ENCODE results near the gene MATK. TPM values are rescaled to one million over a fixed set of nuclear protein-coding genes. Genes with fewer than 3 reads are reported as not detected.

MATK gene, protein sequence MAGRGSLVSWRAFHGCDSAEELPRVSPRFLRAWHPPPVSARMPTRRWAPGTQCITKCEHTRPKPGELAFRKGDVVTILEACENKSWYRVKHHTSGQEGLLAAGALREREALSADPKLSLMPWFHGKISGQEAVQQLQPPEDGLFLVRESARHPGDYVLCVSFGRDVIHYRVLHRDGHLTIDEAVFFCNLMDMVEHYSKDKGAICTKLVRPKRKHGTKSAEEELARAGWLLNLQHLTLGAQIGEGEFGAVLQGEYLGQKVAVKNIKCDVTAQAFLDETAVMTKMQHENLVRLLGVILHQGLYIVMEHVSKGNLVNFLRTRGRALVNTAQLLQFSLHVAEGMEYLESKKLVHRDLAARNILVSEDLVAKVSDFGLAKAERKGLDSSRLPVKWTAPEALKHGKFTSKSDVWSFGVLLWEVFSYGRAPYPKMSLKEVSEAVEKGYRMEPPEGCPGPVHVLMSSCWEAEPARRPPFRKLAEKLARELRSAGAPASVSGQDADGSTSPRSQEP
- total RNA-seq (2014; rRNA removed; shearing (Covaris generic)) = not detected in 2 replicates

DNA sequence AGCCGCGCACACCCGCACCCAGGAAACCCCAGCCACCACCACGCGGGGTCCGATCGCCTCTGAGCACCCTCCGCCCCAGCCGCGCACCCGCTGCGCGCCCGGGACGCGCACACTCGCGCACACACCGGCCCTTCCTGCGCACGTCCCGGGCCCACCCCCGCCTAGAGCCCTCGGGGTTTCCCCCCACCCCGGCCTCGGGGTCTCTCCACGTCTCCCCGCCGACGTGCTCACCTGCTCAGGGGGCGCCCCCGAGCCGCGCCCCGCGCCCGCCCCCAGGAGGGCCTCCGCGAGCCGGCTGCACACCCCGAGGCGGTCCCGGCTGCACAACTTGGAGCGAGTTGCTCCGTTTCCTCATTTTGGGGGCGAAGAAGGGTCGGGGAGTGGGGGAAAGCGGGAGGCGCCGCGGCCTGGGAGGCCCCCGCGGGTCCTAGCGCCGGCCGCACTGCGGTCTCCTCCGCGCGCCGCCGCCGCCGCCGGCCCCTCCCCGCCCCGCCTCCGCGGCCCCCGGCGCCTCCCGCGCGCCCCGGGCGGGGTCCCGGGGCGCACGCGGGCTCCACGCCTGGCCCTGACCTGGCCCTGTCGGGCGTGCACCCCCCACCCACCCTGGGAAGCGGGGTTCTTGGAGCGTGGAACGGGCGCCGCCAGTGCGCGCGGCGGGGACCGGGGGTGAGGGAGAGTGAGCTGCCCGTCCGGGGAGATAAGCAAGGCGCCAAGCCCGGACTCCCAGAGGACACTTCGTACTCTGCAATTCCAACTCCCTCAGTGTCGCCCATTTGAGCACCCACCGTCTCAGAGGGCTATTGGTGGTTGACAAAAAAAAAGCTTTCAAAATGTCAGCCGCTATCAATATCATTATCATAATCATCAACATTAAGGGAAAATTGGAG is at the start of gene MATK:
Gene MATK, minus strand, starts transcription at position 444 of the 887 bp plus-strand sequence. CDS start 1,246 bp downstream, outside the sequence.
- no peak for DNase-seq (ENCODE audit: low read depth in 1 of 2, low spot score in 2 of 2)
- Histone ChIP-seq H3K4me3 (no peak within 1 kb of the TSS), H3K27me3 (replicated peaks) (peaks cover 35% of the 10 kb centered on the region), H3K4me1 (replicated peaks) (no peaks in the 10 kb centered on the region), H3K27ac (no peak within 1 kb of the TSS), H3K9me3 (replicated peaks) (peaks cover 14% of the 10 kb centered on the region), H3K36me3 (no peaks in the 10 kb centered on the region)

- no peak for DNase-seq (ENCODE audit: low read depth in 1 of 2, low spot score in 2 of 2)
- no peak overlapping the region for H3K27ac ChIP-seq
- H3K4me3 ChIP-seq = no peak overlapping the region
- 0 out of 2 replicates have a peak, but pooled peaks cover 3% of the 10 kb centered on the region for H3K27me3 ChIP-seq (replicated peaks)
- H3K9me3 ChIP-seq (replicated peaks) = no peaks in the 10 kb centered on the region
- H3K4me1 ChIP-seq (replicated peaks) = no peaks in the 10 kb centered on the region
- no peaks in the 10 kb centered on the region for H3K36me3 ChIP-seq
Observed at GRCh38 chr19:3835055-3835435, 48.9 kb upstream of the MATK start.

- Histone ChIP-seq H3K27ac (no peak overlapping the region), H3K27me3 (replicated peaks) (0 out of 2 replicates have a peak, but pooled peaks cover 3% of the 10 kb centered on the region), H3K4me1 (replicated peaks) (no peaks in the 10 kb centered on the region), H3K9me3 (replicated peaks) (no peaks in the 10 kb centered on the region), H3K36me3 (no peaks in the 10 kb centered on the region), H3K4me3 (no peak overlapping the region)
- DNase-seq (ENCODE audit: low read depth in 1 of 2, low spot score in 2 of 2) = no peak
Observed at GRCh38 chr19:3834349-3835054, 48.3 kb upstream of the MATK start.

GRCh38 chr19:3833578-3834348 is 47.6 kb upstream of the MATK start:
- Histone ChIP-seq H3K9me3 (replicated peaks) (no peaks in the 10 kb centered on the region), H3K36me3 (no peaks in the 10 kb centered on the region), H3K27me3 (replicated peaks) (0 out of 2 replicates have a peak, but pooled peaks cover 3% of the 10 kb centered on the region), H3K4me1 (replicated peaks) (no peaks in the 10 kb centered on the region), H3K4me3 (no peak overlapping the region), H3K27ac (no peak overlapping the region)
- no peak for DNase-seq (ENCODE audit: low read depth in 1 of 2, low spot score in 2 of 2)

DNA sequence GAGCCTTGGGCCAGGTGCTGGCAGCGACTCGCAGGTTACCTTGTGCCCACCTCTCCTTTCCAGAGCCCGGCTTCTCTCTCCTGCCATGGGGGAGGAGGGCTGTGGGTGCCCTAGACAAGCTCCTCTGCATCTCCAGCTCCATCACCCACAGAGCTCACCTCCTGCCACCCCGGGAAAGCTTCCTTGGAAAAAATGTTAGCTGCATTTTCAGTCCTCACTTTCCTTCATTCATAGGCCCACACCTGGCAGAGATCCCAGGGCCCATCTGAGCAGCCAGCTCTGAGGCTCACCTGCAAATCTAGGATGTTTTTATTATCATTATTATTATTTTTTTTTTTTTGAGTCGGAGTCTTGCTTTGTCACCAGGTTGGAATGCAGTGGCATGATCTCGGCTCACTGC is 45.8 kb upstream of the MATK start:
- no peak overlapping the region for H3K27ac ChIP-seq
- no peaks in the 10 kb centered on the region for H3K36me3 ChIP-seq
- no peaks in the 10 kb centered on the region for H3K4me1 ChIP-seq (replicated peaks)
- no peaks in the 10 kb centered on the region for H3K9me3 ChIP-seq (replicated peaks)
- H3K4me3 ChIP-seq = no peak overlapping the region
- DNase-seq (ENCODE audit: low read depth in 1 of 2, low spot score in 2 of 2) = no peak
- H3K27me3 ChIP-seq (replicated peaks) = 0 out of 2 replicates have a peak, but pooled peaks cover 3% of the 10 kb centered on the region

DNA sequence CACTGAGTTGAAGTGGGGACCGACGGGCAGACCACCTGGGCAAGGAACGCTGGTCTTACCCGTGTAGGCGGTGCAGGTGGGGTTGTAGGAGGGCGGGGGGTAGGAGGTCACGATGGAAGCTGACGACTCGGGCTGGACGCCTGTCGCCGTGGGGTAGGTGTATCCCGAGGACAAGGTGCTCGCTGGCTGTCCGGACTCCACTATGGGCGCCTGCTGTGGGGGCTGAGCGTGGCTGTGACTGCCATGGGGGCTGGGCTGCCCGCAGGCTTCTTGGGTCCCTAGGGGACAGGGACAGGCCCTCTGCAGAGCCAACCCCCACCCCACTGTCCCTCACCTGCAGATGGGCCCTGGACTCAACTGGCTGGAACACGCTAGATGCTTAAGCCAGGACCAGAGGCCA is 45.4 kb upstream of the MATK start:
- H3K4me1 ChIP-seq (replicated peaks) = no peaks in the 10 kb centered on the region
- no peak overlapping the region for H3K4me3 ChIP-seq
- no peaks in the 10 kb centered on the region for H3K9me3 ChIP-seq (replicated peaks)
- 0 out of 2 replicates have a peak, but pooled peaks cover 3% of the 10 kb centered on the region for H3K27me3 ChIP-seq (replicated peaks)
- H3K27ac ChIP-seq = no peak overlapping the region
- DNase-seq (ENCODE audit: low read depth in 1 of 2, low spot score in 2 of 2) = no peak
- no peaks in the 10 kb centered on the region for H3K36me3 ChIP-seq

DNA sequence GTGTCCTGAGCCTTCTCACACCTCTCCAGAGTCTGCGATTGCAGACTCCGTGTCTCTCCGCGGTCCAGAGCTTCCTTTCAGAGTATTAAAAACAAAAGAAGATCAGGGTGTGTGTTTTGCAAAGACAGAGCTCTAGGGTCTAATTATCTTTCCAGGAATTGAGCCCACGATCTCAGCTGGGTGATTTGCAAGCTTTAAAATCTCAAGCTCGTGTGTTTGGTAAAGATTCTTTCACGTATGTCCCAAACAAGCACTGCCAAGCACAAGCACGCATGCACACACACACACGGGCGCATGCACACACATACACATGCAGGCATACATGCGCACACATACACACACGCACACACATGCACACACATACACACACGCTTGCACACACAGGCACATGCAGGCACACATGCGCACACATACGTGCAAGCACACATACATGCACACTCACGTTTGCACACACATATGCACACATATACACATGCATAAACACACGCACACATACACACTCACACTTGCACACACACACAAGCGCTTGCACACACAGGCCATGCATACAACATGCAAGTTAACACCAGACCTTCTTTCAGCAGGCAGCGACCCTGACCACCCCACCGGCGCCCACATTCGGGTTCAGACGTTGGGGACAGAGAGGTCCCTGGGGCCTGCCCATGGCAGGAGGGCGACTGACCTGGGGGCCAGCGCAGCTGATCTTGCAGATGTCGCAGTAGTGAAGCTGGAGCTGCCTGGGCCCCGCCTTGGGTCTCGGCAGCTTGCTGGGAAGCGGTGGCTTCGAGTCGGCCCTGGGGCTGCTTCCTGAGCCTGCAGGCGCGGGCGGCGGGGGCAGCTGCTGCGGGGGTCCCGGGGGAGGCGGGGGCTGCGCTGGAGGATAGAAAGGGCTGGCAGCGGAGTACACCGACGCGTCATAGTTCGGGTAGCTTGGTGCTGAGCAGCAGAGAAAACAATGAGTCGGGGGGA is 44.7 kb upstream of the MATK start:
- Histone ChIP-seq H3K36me3 (no peaks in the 10 kb centered on the region), H3K4me3 (no peak overlapping the region), H3K9me3 (replicated peaks) (no peaks in the 10 kb centered on the region), H3K27ac (no peak overlapping the region), H3K4me1 (replicated peaks) (no peaks in the 10 kb centered on the region), H3K27me3 (replicated peaks) (0 out of 2 replicates have a peak, but pooled peaks cover under 1% of the 10 kb centered on the region)
- DNase-seq (ENCODE audit: low read depth in 1 of 2, low spot score in 2 of 2) = no peak

DNA sequence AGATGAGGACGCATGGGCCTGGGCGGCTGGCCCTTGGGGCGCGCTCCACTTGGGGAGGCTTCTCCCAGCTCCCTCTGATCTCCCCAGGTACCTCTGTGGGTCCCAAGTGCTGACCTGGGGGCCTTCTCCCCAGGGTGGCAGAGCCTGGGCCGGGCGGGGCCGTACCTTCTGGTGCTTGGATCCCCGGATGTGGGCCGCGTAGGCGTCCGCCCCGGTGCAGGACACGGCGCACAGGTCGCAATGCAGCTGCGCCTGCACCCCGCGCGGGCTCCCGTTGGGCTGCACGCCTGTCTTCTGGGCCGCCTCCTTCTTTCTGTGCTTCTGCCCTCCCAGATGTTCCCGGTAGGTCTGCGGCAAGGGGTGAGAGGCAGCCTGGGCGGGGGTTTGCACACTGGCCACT is 41.1 kb upstream of the MATK start:
- Histone ChIP-seq H3K4me3 (no peak overlapping the region), H3K27ac (no peak overlapping the region), H3K27me3 (replicated peaks) (peaks cover 7% of the 10 kb centered on the region; the same call in 1 of the 2 replicates), H3K4me1 (replicated peaks) (no peaks in the 10 kb centered on the region), H3K36me3 (no peaks in the 10 kb centered on the region), H3K9me3 (replicated peaks) (no peaks in the 10 kb centered on the region)
- DNase-seq (ENCODE audit: low read depth in 1 of 2, low spot score in 2 of 2) = no peak

GRCh38 chr19:3826163-3826562 is 40.0 kb upstream of the MATK start:
- Histone ChIP-seq H3K27me3 (replicated peaks) (peaks cover 15% of the 10 kb centered on the region), H3K27ac (no peak overlapping the region), H3K9me3 (replicated peaks) (no peaks in the 10 kb centered on the region), H3K4me3 (no peak overlapping the region), H3K4me1 (replicated peaks) (no peaks in the 10 kb centered on the region), H3K36me3 (no peaks in the 10 kb centered on the region)
- no peak for DNase-seq (ENCODE audit: low read depth in 1 of 2, low spot score in 2 of 2)

DNA sequence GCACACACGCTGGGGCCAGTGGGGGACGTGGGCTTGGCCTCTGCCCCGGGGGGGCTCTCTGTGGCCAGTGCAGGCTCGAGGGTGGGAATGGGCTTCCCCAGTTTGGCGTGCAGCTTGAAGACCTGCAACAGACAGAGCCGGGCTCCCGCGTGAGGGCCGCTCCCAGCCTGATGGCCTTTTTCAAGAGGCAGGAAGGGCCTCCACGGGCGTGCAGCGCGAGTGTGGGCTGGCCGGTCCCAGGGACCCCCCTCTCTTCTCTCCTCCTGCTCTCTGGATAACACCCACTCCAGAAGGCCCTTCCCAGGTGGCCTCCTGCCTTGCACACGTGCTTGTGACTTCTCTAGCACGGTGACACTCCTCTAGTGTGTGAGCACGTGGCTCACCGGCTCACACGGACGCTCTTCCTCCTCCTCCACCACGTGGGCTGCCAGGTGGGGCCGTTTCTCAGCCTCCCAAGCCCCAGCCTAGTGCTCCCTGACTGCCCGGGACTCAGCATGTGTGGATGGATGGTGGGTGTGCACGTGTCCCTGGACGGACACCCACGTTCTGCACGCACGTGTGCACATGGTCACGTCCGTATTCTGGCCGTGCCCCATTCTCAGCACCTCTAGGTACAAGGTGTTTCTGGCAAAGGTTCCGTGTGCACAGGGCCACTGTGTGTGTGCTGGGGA is 39.2 kb upstream of the MATK start:
- no peak for DNase-seq (ENCODE audit: low read depth in 1 of 2, low spot score in 2 of 2)
- Histone ChIP-seq H3K4me1 (replicated peaks) (no peaks in the 10 kb centered on the region), H3K9me3 (replicated peaks) (no peaks in the 10 kb centered on the region), H3K4me3 (no peak overlapping the region), H3K27ac (no peak overlapping the region), H3K36me3 (no peaks in the 10 kb centered on the region), H3K27me3 (replicated peaks) (peaks cover 15% of the 10 kb centered on the region)

- no peak for DNase-seq (ENCODE audit: low read depth in 1 of 2, low spot score in 2 of 2)
- H3K36me3 ChIP-seq = no peaks in the 10 kb centered on the region
- no peak overlapping the region for H3K27ac ChIP-seq
- H3K4me1 ChIP-seq (replicated peaks) = no peaks in the 10 kb centered on the region
- no peaks in the 10 kb centered on the region for H3K9me3 ChIP-seq (replicated peaks)
- H3K4me3 ChIP-seq = no peak overlapping the region
- peaks cover 24% of the 10 kb centered on the region for H3K27me3 ChIP-seq (replicated peaks)
Observed at GRCh38 chr19:3823350-3823713, 37.2 kb upstream of the MATK start.
